GM19452 (cell line): ENCODE data around the gene SDK2.
A peak's percentile ranks its signal among the peaks of the same experiment; 100 is the strongest.

Experiments used
- ATAC-seq: cut with Tn5 transposase; IDR thresholded peaks from one replicate; pipeline ENCODE4 v1.9.1; 2021; ENCODE audit not compliant: unreplicated experiment

Gene SDK2

GRCh38 chr17:73290399-73291259 is 353.6 kb downstream of the SDK2 start:
- ATAC-seq: peak; percentile 59

GRCh38 chr17:73289549-73290254 is 354.5 kb downstream of the SDK2 start:
- ATAC-seq: no peak

- no peak for ATAC-seq
Measured at GRCh38 chr17:73288534-73289302, 355.5 kb downstream of the SDK2 start.

GRCh38 chr17:73286863-73287296 is 357.4 kb downstream of the SDK2 start:
- no peak for ATAC-seq

- no peak for ATAC-seq
Measured at GRCh38 chr17:73285916-73286862, 358.1 kb downstream of the SDK2 start.

- no peak for ATAC-seq
Measured at GRCh38 chr17:73285603-73285908, 358.7 kb downstream of the SDK2 start.

GRCh38 chr17:73284906-73285602 is 359.2 kb downstream of the SDK2 start:
- ATAC-seq: no peak
